ENCODE data around the gene SGMS1.

The SGMS1 gene

GRCh38 chr10:50332108-50332842, 291.5 kb downstream of the SGMS1 start:
- intact Hi-C loops (cut with DNase I), result no loop called here
- no peak for DNase-seq

GRCh38 chr10:50331486-50331885, 292.3 kb downstream of the SGMS1 start:
- no peak for DNase-seq
- intact Hi-C loops (cut with DNase I), result no loop called here

GRCh38 chr10:50326757-50327701, 296.7 kb downstream of the SGMS1 start:
- intact Hi-C loops (cut with DNase I), result no loop called here
- no peak for DNase-seq

GRCh38 chr10:50326172-50326555, 297.6 kb downstream of the SGMS1 start:
- intact Hi-C loops (cut with DNase I), result no loop called here
- no peak for DNase-seq

- peak in 4 of 10 donors; percentile 55 to 88 (median 66) for DNase-seq
- intact Hi-C loops (cut with DNase I), result no loop called here
Observed at GRCh38 chr10:50325449-50326171, 298.1 kb downstream of the SGMS1 start.

- DNase-seq, result no peak
- intact Hi-C loops (cut with DNase I), result no loop called here
Observed at GRCh38 chr10:50324680-50325393, 298.9 kb downstream of the SGMS1 start.

- intact Hi-C loops (cut with DNase I), result no loop called here
- DNase-seq, result no peak
Observed at GRCh38 chr10:50324046-50324445, 299.7 kb downstream of the SGMS1 start.

GRCh38 chr10:50322077-50322476, 301.7 kb downstream of the SGMS1 start:
- no peak for DNase-seq
- intact Hi-C loops (cut with DNase I), result no loop called here

GRCh38 chr10:50318129-50318528, 305.6 kb downstream of the SGMS1 start:
- intact Hi-C loops (cut with DNase I), result no loop called here
- DNase-seq, result no peak

GRCh38 chr10:50316695-50317648, 306.8 kb downstream of the SGMS1 start:
- intact Hi-C loops (cut with DNase I), result no loop called here
- DNase-seq, result no peak

- intact Hi-C loops (cut with DNase I), result no loop called here
- DNase-seq, result no peak
Observed at GRCh38 chr10:50316174-50316573, 307.6 kb downstream of the SGMS1 start.

- no peak for DNase-seq
- intact Hi-C loops (cut with DNase I), result no loop called here
Observed at GRCh38 chr10:50315424-50315823, 308.3 kb downstream of the SGMS1 start.

- DNase-seq, result no peak
- intact Hi-C loops (cut with DNase I), result no loop called here
Observed at GRCh38 chr10:50314169-50315071, 309.3 kb downstream of the SGMS1 start.

GRCh38 chr10:50312464-50313437, 311.0 kb downstream of the SGMS1 start:
- intact Hi-C loops (cut with DNase I), result no loop called here

GRCh38 chr10:50310560-50311174, 313.1 kb downstream of the SGMS1 start:
- no peak for DNase-seq
- intact Hi-C loops (cut with DNase I), result no loop called here

More at GRCh38 chr10:50312464-50313437, 311.0 kb downstream of the SGMS1 start:
- DNase-seq, result no peak

GRCh38 chr10:50309342-50309741, 314.4 kb downstream of the SGMS1 start:
- intact Hi-C loops (cut with DNase I), result no loop called here
- no peak for DNase-seq

- intact Hi-C loops (cut with DNase I), result no loop called here
- DNase-seq, result no peak
Observed at GRCh38 chr10:50304660-50305059, 319.1 kb downstream of the SGMS1 start.
